Tibial nerve (tissue), 4 donors: ENCODE measurements around the gene NPIPB2. TPM values are rescaled to one million over a fixed set of nuclear protein-coding genes. Genes with fewer than 3 reads are reported as not detected.
"Not testable (repeated sequence)": the region's sequence is repeated elsewhere in the genome, so short reads cannot be mapped to it uniquely, and the experiment has no call there.

Experiments
- DNase-seq, 2 donors: peaks; one replicate each; pipeline ENCODE4 v3.0.0-alpha.2; 2019; ENCODE audit warnings: low spot score in 2 of 2
- H3K27ac ChIP-seq, 4 donors: fragments of 200-600 bp; sonication (generic) in 3 of 4; one replicate each; pipeline ENCODE4 v1.5.1; 2017 to 2019; ENCODE audit warnings: mild to moderate bottlenecking in 1 of 4
- H3K27me3 ChIP-seq, 2 donors: fragments of 200-600 bp; sonication (generic) in 1 of 2; one replicate each; pipeline versions ENCODE4 v1.5.1 to v1.6.0; 2017 to 2019
- H3K36me3 ChIP-seq, 3 donors: fragments of 200-600 bp; sonication (generic); one replicate each; pipeline ENCODE4 v1.5.1; 2018 to 2019
- H3K4me1 ChIP-seq, 4 donors: fragments of 200-600 bp; sonication (generic) in 3 of 4; one replicate each; pipeline ENCODE4 v1.5.1; 2017 to 2019
- H3K4me3 ChIP-seq, 4 donors: fragments of 200-600 bp; sonication (generic) in 3 of 4; one replicate each; pipeline ENCODE4 v1.5.1; 2017 to 2019; ENCODE audit warnings: mild to moderate bottlenecking in 1 of 4, moderate library complexity in 1 of 4
- H3K9me3 ChIP-seq, 4 donors: fragments of 200-600 bp; sonication (generic) in 3 of 4; one replicate each; pipeline ENCODE4 v1.5.1; 2017 to 2019
- CTCF ChIP-seq, 5 experiments: fragments of 200-600 bp in 3 of 5; fragments of 450-650 bp in 2 of 5; sonication (generic) in 3 of 5; IDR thresholded peaks; one replicate each; pipeline ENCODE4 v1.5.1; 2016 to 2019; ENCODE audit warnings: antibody characterized with exemption in 5 of 5, mild to moderate bottlenecking in 3 of 5, moderate library complexity in 2 of 5
- EP300 ChIP-seq, 2 donors: sonication (generic); formaldehyde crosslinking; IDR thresholded peaks; one replicate each; pipeline ENCODE4 v1.6.1; 2017; ENCODE audit warnings: antibody characterized with exemption in 2 of 2, mild to moderate bottlenecking in 1 of 2
- POLR2A ChIP-seq, 2 donors: fragments of 450-650 bp; IDR thresholded peaks; one replicate each; pipeline ENCODE4 v1.6.1; 2017; ENCODE audit warnings: antibody characterized with exemption in 2 of 2, mild to moderate bottlenecking in 2 of 2, moderate library complexity in 2 of 2
- WGBS, 2 donors: methylation state at CpG; one replicate each; pipeline ENCODE4 v1.1.5; 2018; 5-methylcytosine and 5-hydroxymethylcytosine counted together
- total RNA-seq, 4 donors: library from RNA; depleted of rRNA; stranded (reverse); fragments of >200 nt; gene quantifications; one replicate each; pipeline ENCODE4 v1.1.0, GENCODE V29; 2016

Gene NPIPB2
- total RNA-seq, 4 donors from 2014 or later, result 6.8 to 12.6 (median 8.3) TPM

DNA sequence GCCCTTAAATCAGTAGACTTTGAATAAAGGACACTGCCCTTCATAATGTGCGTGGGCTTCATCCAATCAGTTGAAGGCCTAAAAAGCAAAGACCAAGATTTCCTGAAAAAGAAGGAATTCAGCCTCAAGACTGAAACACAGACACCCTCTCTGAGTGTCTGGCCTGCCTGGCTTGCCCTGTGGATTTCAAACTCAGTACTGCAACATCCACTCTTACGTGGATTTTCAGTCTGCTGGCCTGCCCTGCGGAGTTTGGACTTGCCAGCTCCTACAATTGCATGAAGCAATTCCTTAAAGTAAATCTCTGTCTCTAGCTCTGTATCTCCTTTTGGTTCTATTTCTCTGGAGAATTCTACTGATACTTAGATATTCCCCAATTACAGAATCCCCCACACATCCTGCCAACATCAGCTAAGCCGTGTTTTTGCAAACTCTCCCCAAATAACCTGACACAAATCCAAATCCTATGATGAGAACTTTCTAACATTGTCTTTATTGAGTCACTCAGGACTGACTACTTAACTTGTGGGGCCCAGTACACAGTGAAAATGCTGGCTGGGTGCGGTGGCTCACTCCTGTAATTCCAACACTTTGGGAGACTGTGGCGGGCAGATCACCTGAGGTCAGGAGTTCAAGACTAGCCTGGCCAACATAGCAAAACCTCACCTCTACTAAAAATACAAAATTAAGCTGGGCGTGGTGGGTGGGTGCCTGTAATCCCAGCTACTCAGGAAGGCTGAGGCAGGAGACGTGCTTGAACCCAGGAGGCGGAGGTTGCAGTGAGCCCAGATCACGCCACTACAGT is 15.9 kb upstream of the NPIPB2 start:
- no peak overlapping the region for H3K4me3 ChIP-seq
- WGBS, 2 donors, result 81 to 86% methylated on average over 10 of the region's 10 CpGs
- no peaks in the 10 kb centered on the region for H3K4me1 ChIP-seq
- TF ChIP-seq CTCF (IDR thresholded peaks at IDR 0.05) (no peak), EP300 (IDR thresholded peaks at IDR 0.05) (no peak), POLR2A (IDR thresholded peaks at IDR 0.05) (no peak)
- H3K27me3 ChIP-seq, result no peaks in the 10 kb centered on the region
- no peak overlapping the region for H3K27ac ChIP-seq
- no peaks in the 10 kb centered on the region for H3K9me3 ChIP-seq
- DNase-seq, result no peak
- no peaks in the 10 kb centered on the region for H3K36me3 ChIP-seq

GRCh38 chr16:11956558-11956957 is 14.7 kb upstream of the NPIPB2 start:
- H3K4me3 ChIP-seq, result no peak overlapping the region
- H3K4me1 ChIP-seq, result no peaks in the 10 kb centered on the region
- WGBS, 2 donors, result 91 to 97% methylated on average over 2 of the region's 2 CpGs
- no peaks in the 10 kb centered on the region for H3K9me3 ChIP-seq
- no peaks in the 10 kb centered on the region for H3K27me3 ChIP-seq
- H3K36me3 ChIP-seq, result no peaks in the 10 kb centered on the region
- DNase-seq, result no peak
- no peak for TF ChIP-seq POLR2A (IDR thresholded peaks at IDR 0.05)
- TF ChIP-seq EP300 (IDR thresholded peaks at IDR 0.05), result no peak
- TF ChIP-seq CTCF (IDR thresholded peaks at IDR 0.05), result no peak
- no peak overlapping the region for H3K27ac ChIP-seq

DNA sequence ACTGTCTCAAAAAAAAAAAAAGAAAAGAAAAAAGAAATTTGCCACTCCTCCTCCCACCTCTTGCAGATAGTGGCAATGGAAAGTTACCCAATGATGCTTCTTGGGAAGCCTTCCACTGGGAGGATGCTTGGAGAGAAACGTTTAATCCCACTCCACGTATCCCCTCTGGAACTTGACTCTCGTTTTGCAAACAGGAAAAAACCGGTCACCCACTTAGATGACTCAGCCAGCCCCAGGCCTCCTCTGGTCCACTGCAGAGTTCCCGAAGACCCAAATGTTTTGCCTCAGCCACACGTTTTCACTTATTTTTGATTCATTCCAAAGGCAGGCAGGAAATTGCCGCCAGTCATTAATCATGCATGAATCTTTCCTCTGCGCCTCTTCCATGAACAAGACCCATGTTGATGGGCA is 13.9 kb upstream of the NPIPB2 start:
- WGBS, 2 donors, result 38 to 51% methylated on average over 8 of the region's 8 CpGs
- H3K4me1 ChIP-seq, result no peaks in the 10 kb centered on the region
- no peaks in the 10 kb centered on the region for H3K36me3 ChIP-seq
- no peak for DNase-seq
- H3K4me3 ChIP-seq, result no peak overlapping the region
- no peaks in the 10 kb centered on the region for H3K27me3 ChIP-seq
- H3K9me3 ChIP-seq, result no peaks in the 10 kb centered on the region
- TF ChIP-seq CTCF (IDR thresholded peaks at IDR 0.05) (no peak), POLR2A (IDR thresholded peaks at IDR 0.05) (no peak), EP300 (IDR thresholded peaks at IDR 0.05) (no peak)
- H3K27ac ChIP-seq, result no peak overlapping the region

- H3K4me3 ChIP-seq, DNase-seq, H3K27me3 ChIP-seq, H3K36me3 ChIP-seq, H3K4me1 ChIP-seq, H3K9me3 ChIP-seq, H3K27ac ChIP-seq: not testable (repeated sequence)
- 80 to 82% methylated on average over 8 of the region's 8 CpGs for WGBS, 2 donors
Observed at GRCh38 chr16:11953576-11953975, 11.7 kb upstream of the NPIPB2 start.

GRCh38 chr16:11950388-11950787 is 8.5 kb upstream of the NPIPB2 start:
- Histone ChIP-seq H3K4me3 (no peak overlapping the region), H3K27me3 (no peaks in the 10 kb centered on the region), H3K27ac (peak overlapping the region in 1 of 4 donors; percentile 15), H3K9me3 (no peaks in the 10 kb centered on the region), H3K4me1 (no peaks in the 10 kb centered on the region), H3K36me3 (no peaks in the 10 kb centered on the region)
- DNase-seq, result no peak
- 64% methylated on average over 5 of the region's 5 CpGs for WGBS, 2 donors
- TF ChIP-seq CTCF (IDR thresholded peaks at IDR 0.05) (no peak), EP300 (IDR thresholded peaks at IDR 0.05) (no peak), POLR2A (IDR thresholded peaks at IDR 0.05) (no peak)
